ENCODE results near the gene PPA1. TPM values are rescaled to one million over a fixed set of nuclear protein-coding genes. Genes with fewer than 3 reads are reported as not detected.

Gene PPA1
- total RNA-seq, 1 experiment from 2014 or later: 234 TPM

DNA sequence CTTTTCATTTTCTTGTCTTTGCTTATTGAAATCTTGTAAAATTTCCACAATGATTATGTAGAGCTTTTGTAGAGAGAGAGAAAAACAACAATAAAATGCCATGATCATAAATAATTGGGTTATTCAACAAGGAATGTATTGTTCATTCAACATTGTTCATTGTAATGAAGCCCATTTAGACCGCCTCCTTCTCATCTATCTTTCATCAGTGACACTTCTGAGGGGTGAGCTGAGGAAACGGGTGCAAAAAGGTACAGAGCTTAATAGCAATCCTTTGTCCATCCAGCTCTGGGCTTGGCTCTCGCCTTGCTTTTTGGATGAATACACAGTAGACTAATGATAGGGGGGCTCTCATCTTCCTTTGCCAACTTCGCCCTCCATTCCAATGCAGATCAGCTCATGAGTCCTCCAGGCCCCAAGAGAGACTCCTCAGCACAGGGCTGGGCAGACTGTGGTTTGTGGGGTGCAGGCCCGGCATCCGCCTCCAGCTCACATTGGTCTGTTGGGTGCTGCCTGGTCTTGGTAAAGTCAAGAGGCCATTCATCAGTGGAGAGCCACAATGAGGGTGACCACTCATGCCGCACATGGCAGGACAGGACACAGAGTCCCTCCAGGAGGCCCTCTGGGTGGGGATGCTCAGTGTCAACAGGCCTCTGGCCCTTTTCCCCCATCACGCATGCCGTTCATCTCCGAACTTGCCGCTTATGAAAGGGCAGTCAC is 17.9 kb upstream of the PPA1 start:
- H4K20me1 ChIP-seq (ENCODE audit: insufficient read depth): no peaks in the 10 kb centered on the region
- H3K36me3 ChIP-seq (ENCODE audit: control insufficient read depth in 1 of 2, insufficient read depth in 2 of 2, low read length in 2 of 2): no peaks in the 10 kb centered on the region
- intact Hi-C loops (cut with micrococcal nuclease): no loop called here
- H3K4me3 ChIP-seq (replicated peaks in 1 of 2; ENCODE audit: low read depth in 1 of 2, low read length in 2 of 2): no peak overlapping the region
- H3K27me3 ChIP-seq (ENCODE audit: insufficient read depth, low read length): no peaks in the 10 kb centered on the region
- H3K9me3 ChIP-seq (ENCODE audit: control insufficient read depth in 1 of 2, insufficient read depth in 1 of 2, low read depth in 1 of 2, low read length in 2 of 2): no peaks in the 10 kb centered on the region; a peak in 1 of 4 replicates
- no peak overlapping the region for H3K9ac ChIP-seq (ENCODE audit: low read length)
- H3K27ac ChIP-seq (ENCODE audit: low read depth, low read length): no peak overlapping the region
- ATAC-seq (no peak), DNase-seq (ENCODE audit: low read depth, low spot score) (no peak)
- peaks cover 8 to 20% of the 10 kb centered on the region in 2 experiments for H3K4me1 ChIP-seq (ENCODE audit: control insufficient read depth in 1 of 2, insufficient read depth in 2 of 2, low read length in 2 of 2)
- RAD21 ChIA-PET (ENCODE audit: low non-redundant PET in 1 of 2, low total read pairs in 2 of 2, uncharacterized antibody in 2 of 2, unreplicated experiment in 2 of 2): no interaction called here
- BruUV-seq (replicated peaks): no TSS peak
- TF ChIP-seq RAD21 (IDR thresholded peaks at IDR 0.05; ENCODE audit: low read depth): no peak
- TF ChIP-seq YY1 (IDR thresholded peaks at IDR 0.05; ENCODE audit: extremely low read depth, insufficient replicate concordance, low read depth, low read length): no peak
- TF ChIP-seq, protein P1, sequence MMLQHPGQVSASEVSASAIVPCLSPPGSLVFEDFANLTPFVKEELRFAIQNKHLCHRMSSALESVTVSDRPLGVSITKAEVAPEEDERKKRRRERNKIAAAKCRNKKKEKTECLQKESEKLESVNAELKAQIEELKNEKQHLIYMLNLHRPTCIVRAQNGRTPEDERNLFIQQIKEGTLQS (IDR thresholded peaks at IDR 0.05): no peak
- no peak for TF ChIP-seq ZFX (IDR thresholded peaks at IDR 0.05)
- TF ChIP-seq, protein P2, sequence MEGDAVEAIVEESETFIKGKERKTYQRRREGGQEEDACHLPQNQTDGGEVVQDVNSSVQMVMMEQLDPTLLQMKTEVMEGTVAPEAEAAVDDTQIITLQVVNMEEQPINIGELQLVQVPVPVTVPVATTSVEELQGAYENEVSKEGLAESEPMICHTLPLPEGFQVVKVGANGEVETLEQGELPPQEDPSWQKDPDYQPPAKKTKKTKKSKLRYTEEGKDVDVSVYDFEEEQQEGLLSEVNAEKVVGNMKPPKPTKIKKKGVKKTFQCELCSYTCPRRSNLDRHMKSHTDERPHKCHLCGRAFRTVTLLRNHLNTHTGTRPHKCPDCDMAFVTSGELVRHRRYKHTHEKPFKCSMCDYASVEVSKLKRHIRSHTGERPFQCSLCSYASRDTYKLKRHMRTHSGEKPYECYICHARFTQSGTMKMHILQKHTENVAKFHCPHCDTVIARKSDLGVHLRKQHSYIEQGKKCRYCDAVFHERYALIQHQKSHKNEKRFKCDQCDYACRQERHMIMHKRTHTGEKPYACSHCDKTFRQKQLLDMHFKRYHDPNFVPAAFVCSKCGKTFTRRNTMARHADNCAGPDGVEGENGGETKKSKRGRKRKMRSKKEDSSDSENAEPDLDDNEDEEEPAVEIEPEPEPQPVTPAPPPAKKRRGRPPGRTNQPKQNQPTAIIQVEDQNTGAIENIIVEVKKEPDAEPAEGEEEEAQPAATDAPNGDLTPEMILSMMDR (IDR thresholded peaks at IDR 0.05 in 2 of 3, conservative IDR thresholded peaks at IDR 0.05 in 1 of 3; ENCODE audit: borderline replicate concordance in 1 of 3, insufficient read depth in 1 of 3, low read depth in 2 of 3, low read length in 2 of 3): no peak
- no peak for TF ChIP-seq SIN3A (IDR thresholded peaks at IDR 0.05; ENCODE audit: low read depth)
- no peak for TF ChIP-seq TCF7L2 (IDR thresholded peaks at IDR 0.05; ENCODE audit: borderline replicate concordance, extremely low read depth, insufficient read depth, insufficient read length)
- no peak for TF ChIP-seq ZNF274 (IDR thresholded peaks at IDR 0.05; ENCODE audit: low read depth, low read length)
- no peak for TF ChIP-seq JUND (IDR thresholded peaks at IDR 0.05)
- TF ChIP-seq, protein P3, sequence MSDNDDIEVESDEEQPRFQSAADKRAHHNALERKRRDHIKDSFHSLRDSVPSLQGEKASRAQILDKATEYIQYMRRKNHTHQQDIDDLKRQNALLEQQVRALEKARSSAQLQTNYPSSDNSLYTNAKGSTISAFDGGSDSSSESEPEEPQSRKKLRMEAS (IDR thresholded peaks at IDR 0.05): no peak
- no peak for TF ChIP-seq SRF (IDR thresholded peaks at IDR 0.05; ENCODE audit: low read depth)
- TF ChIP-seq EGR1 (IDR thresholded peaks at IDR 0.05; ENCODE audit: low read depth): no peak
- no peak for TF ChIP-seq CBX3 (IDR thresholded peaks at IDR 0.05; ENCODE audit: low read depth)
- TF ChIP-seq POLR2AphosphoS5 (IDR thresholded peaks at IDR 0.05; ENCODE audit: low read depth, low read length): no peak
- TF ChIP-seq CEBPB (IDR thresholded peaks at IDR 0.05; ENCODE audit: low read depth): no peak
- TF ChIP-seq EZH2phosphoT487 (IDR thresholded peaks at IDR 0.05; ENCODE audit: borderline replicate concordance): no peak
- no peak for TF ChIP-seq EZH2 (IDR thresholded peaks at IDR 0.05)
- TF ChIP-seq SP1 (IDR thresholded peaks at IDR 0.05; ENCODE audit: low read depth): no peak
- no peak for TF ChIP-seq POLR2A (IDR thresholded peaks at IDR 0.05; ENCODE audit: borderline replicate concordance, extremely low read depth, insufficient read depth, insufficient read length)
- TF ChIP-seq ELF1 (IDR thresholded peaks at IDR 0.05; ENCODE audit: borderline replicate concordance, low read depth): no peak
- H3K79me2 ChIP-seq (ENCODE audit: insufficient read depth, low read length): no peaks in the 10 kb centered on the region
- no peak overlapping the region for H3K4me2 ChIP-seq (ENCODE audit: low read length)
- no peak overlapping the region for H2AFZ ChIP-seq (ENCODE audit: low read depth, low read length, poor library complexity, severe bottlenecking)
- POLR2A ChIA-PET: interaction anchor here (0.7 kb wide), 2 partner anchors 14 to 18 kb away, joined by 3 read pairs; partner anchors contain the start of gene PPA1
- CTCF ChIA-PET: no interaction called here
- no peaks in the 10 kb centered on the region for H3K9me2 ChIP-seq (ENCODE audit: insufficient read depth)

Data from HCT116 (cell line).